IPS-20b (cell line): ENCODE data around the gene REPS1.

Source experiments
- H3K27ac ChIP-seq: one replicate; pipeline ENCODE4 v1.5.1; 2013; ENCODE audit warnings: low read length
- H3K27me3 ChIP-seq: 2 replicates; pipeline ENCODE4 v1.6.1; 2013; ENCODE audit warnings: mild to moderate bottlenecking, low read length, inconsistent platforms; ENCODE audit not compliant: insufficient read depth
- H3K36me3 ChIP-seq: 2 replicates; pipeline ENCODE4 v1.6.1; 2013; ENCODE audit warnings: low read depth, mild to moderate bottlenecking, inconsistent platforms, low read length, moderate library complexity; ENCODE audit not compliant: insufficient read depth
- H3K4me1 ChIP-seq: 2 replicates; pipeline ENCODE4 v1.6.1; 2013; ENCODE audit warnings: mild to moderate bottlenecking, control low read depth, inconsistent platforms, low read length, moderate library complexity; ENCODE audit not compliant: insufficient read depth
- H3K4me3 ChIP-seq: 2 replicates; pipeline ENCODE4 v1.5.1; 2013; ENCODE audit warnings: mild to moderate bottlenecking, low read length, inconsistent platforms
- H3K9ac ChIP-seq: 2 replicates; pipeline ENCODE4 v1.6.1; 2013; ENCODE audit warnings: low read depth, mild to moderate bottlenecking, inconsistent platforms, low read length, moderate library complexity
- H3K9me3 ChIP-seq: 2 replicates; pipeline ENCODE4 v1.6.1; 2013; ENCODE audit warnings: mild to moderate bottlenecking, low read depth, low read length, inconsistent platforms; ENCODE audit not compliant: insufficient read depth

REPS1 gene

GRCh38 chr6:138966870-138967269 is 21.2 kb downstream of the REPS1 start:
- H3K4me3 ChIP-seq, result no peak overlapping the region
- no peaks in the 10 kb centered on the region for H3K36me3 ChIP-seq
- no peak overlapping the region for H3K9ac ChIP-seq
- no peak overlapping the region for H3K27ac ChIP-seq
- peaks cover 20% of the 10 kb centered on the region for H3K4me1 ChIP-seq
- no peaks in the 10 kb centered on the region for H3K27me3 ChIP-seq
- no peaks in the 10 kb centered on the region for H3K9me3 ChIP-seq

GRCh38 chr6:138965971-138966370 is 22.1 kb downstream of the REPS1 start:
- Histone ChIP-seq H3K27ac (no peak overlapping the region), H3K27me3 (no peaks in the 10 kb centered on the region), H3K9me3 (no peaks in the 10 kb centered on the region)

GRCh38 chr6:138965291-138965874 is 22.7 kb downstream of the REPS1 start:
- no peak overlapping the region for H3K9ac ChIP-seq
- H3K4me3 ChIP-seq, result no peak overlapping the region
- no peaks in the 10 kb centered on the region for H3K27me3 ChIP-seq
- H3K27ac ChIP-seq, result no peak overlapping the region
- no peaks in the 10 kb centered on the region for H3K9me3 ChIP-seq
- no peaks in the 10 kb centered on the region for H3K36me3 ChIP-seq
- peaks cover 8% of the 10 kb centered on the region; the same call in 1 of the 2 replicates for H3K4me1 ChIP-seq

More at GRCh38 chr6:138965971-138966370, 22.1 kb downstream of the REPS1 start:
- Histone ChIP-seq H3K4me3 (no peak overlapping the region), H3K9ac (no peak overlapping the region), H3K36me3 (no peaks in the 10 kb centered on the region), H3K4me1 (peaks cover 11% of the 10 kb centered on the region; the same call in 1 of the 2 replicates)

GRCh38 chr6:138964012-138964411 is 24.0 kb downstream of the REPS1 start:
- H3K4me1 ChIP-seq, result peaks cover 7% of the 10 kb centered on the region; the same call in 1 of the 2 replicates
- H3K27me3 ChIP-seq, result no peaks in the 10 kb centered on the region
- no peaks in the 10 kb centered on the region for H3K9me3 ChIP-seq
- no peak overlapping the region for H3K4me3 ChIP-seq
- no peak overlapping the region for H3K9ac ChIP-seq
- H3K27ac ChIP-seq, result no peak overlapping the region
- H3K36me3 ChIP-seq, result no peaks in the 10 kb centered on the region

GRCh38 chr6:138963531-138963930 is 24.5 kb downstream of the REPS1 start:
- Histone ChIP-seq H3K4me3 (no peak overlapping the region), H3K9ac (no peak overlapping the region), H3K27me3 (no peaks in the 10 kb centered on the region), H3K4me1 (peaks cover 7% of the 10 kb centered on the region; the same call in 1 of the 2 replicates), H3K9me3 (no peaks in the 10 kb centered on the region), H3K27ac (no peak overlapping the region), H3K36me3 (no peaks in the 10 kb centered on the region)

GRCh38 chr6:138963119-138963518 is 24.9 kb downstream of the REPS1 start:
- H3K4me1 ChIP-seq, result peaks cover 7% of the 10 kb centered on the region; the same call in 1 of the 2 replicates
- no peaks in the 10 kb centered on the region for H3K27me3 ChIP-seq
- H3K27ac ChIP-seq, result no peak overlapping the region
- no peaks in the 10 kb centered on the region for H3K9me3 ChIP-seq
- no peaks in the 10 kb centered on the region for H3K36me3 ChIP-seq
- H3K9ac ChIP-seq, result no peak overlapping the region
- no peak overlapping the region for H3K4me3 ChIP-seq

GRCh38 chr6:138959521-138959920 is 28.5 kb downstream of the REPS1 start:
- Histone ChIP-seq H3K4me3 (no peak overlapping the region), H3K27ac (no peak overlapping the region), H3K9ac (no peak overlapping the region), H3K4me1 (peaks cover 10% of the 10 kb centered on the region; the same call in 1 of the 2 replicates), H3K9me3 (no peaks in the 10 kb centered on the region), H3K27me3 (no peaks in the 10 kb centered on the region), H3K36me3 (no peaks in the 10 kb centered on the region)

- Histone ChIP-seq H3K27me3 (no peaks in the 10 kb centered on the region), H3K9ac (no peak overlapping the region), H3K4me3 (no peak overlapping the region), H3K4me1 (peaks cover 10% of the 10 kb centered on the region; the same call in 1 of the 2 replicates), H3K9me3 (no peaks in the 10 kb centered on the region), H3K36me3 (no peaks in the 10 kb centered on the region), H3K27ac (no peak overlapping the region)
Measured at GRCh38 chr6:138958595-138958994, 29.5 kb downstream of the REPS1 start.

- H3K27ac ChIP-seq, result no peak overlapping the region
- no peak overlapping the region for H3K4me3 ChIP-seq
- H3K9me3 ChIP-seq, result no peaks in the 10 kb centered on the region
- H3K36me3 ChIP-seq, result no peaks in the 10 kb centered on the region
- no peak overlapping the region for H3K9ac ChIP-seq
- no peaks in the 10 kb centered on the region for H3K27me3 ChIP-seq
- peaks cover 10% of the 10 kb centered on the region; the same call in 1 of the 2 replicates for H3K4me1 ChIP-seq
Measured at GRCh38 chr6:138957903-138958302, 30.1 kb downstream of the REPS1 start.

- H3K27me3 ChIP-seq, result no peaks in the 10 kb centered on the region
- no peaks in the 10 kb centered on the region for H3K9me3 ChIP-seq
- H3K36me3 ChIP-seq, result no peaks in the 10 kb centered on the region
- H3K4me1 ChIP-seq, result peaks cover 10% of the 10 kb centered on the region; the same call in 1 of the 2 replicates
- H3K4me3 ChIP-seq, result no peak overlapping the region
- no peak overlapping the region for H3K27ac ChIP-seq
- H3K9ac ChIP-seq, result no peak overlapping the region
Measured at GRCh38 chr6:138957484-138957883, 30.6 kb downstream of the REPS1 start.

GRCh38 chr6:138956244-138956924 is 31.7 kb downstream of the REPS1 start:
- Histone ChIP-seq H3K36me3 (no peaks in the 10 kb centered on the region), H3K27me3 (no peaks in the 10 kb centered on the region), H3K9me3 (no peaks in the 10 kb centered on the region), H3K27ac (no peak overlapping the region), H3K4me3 (no peak overlapping the region), H3K4me1 (peaks cover 10% of the 10 kb centered on the region; the same call in 1 of the 2 replicates), H3K9ac (no peak overlapping the region)

- H3K36me3 ChIP-seq, result no peaks in the 10 kb centered on the region
- H3K27ac ChIP-seq, result no peak overlapping the region
- H3K4me3 ChIP-seq, result no peak overlapping the region
- no peaks in the 10 kb centered on the region for H3K9me3 ChIP-seq
- peaks cover 10% of the 10 kb centered on the region; the same call in 1 of the 2 replicates for H3K4me1 ChIP-seq
- H3K27me3 ChIP-seq, result no peaks in the 10 kb centered on the region
- H3K9ac ChIP-seq, result no peak overlapping the region
Measured at GRCh38 chr6:138955262-138955661, 32.8 kb downstream of the REPS1 start.
